HG02840 (cell line): ENCODE measurements around the gene CNTF.

Source experiments
- ATAC-seq: cut with Tn5 transposase; IDR thresholded peaks from one replicate; pipeline ENCODE4 v1.9.1; 2021; ENCODE audit warnings: mild to moderate bottlenecking, moderate library complexity, moderate number of reproducible peaks; ENCODE audit not compliant: unreplicated experiment, low FRiP score

CNTF gene

DNA sequence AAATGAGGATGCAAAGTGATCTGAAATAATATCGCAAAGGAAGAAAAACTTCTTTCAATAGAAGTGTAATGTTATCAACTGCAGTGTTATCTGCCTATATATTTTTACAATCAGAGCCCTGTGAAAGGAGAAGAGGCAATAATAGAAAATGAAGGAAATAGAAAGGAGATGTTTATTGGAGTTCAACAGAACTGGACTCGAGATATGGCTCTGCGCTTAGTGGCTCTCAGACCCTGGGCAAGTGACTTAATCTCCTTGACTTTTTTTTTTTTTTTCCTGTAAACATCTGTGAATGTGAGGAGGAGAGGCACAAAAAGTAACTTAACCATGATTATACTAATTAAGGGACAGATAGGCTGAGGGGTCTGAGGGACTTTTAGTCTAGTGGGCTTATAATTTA, 18.9 kb downstream of the CNTF start:
- ATAC-seq: no peak

DNA sequence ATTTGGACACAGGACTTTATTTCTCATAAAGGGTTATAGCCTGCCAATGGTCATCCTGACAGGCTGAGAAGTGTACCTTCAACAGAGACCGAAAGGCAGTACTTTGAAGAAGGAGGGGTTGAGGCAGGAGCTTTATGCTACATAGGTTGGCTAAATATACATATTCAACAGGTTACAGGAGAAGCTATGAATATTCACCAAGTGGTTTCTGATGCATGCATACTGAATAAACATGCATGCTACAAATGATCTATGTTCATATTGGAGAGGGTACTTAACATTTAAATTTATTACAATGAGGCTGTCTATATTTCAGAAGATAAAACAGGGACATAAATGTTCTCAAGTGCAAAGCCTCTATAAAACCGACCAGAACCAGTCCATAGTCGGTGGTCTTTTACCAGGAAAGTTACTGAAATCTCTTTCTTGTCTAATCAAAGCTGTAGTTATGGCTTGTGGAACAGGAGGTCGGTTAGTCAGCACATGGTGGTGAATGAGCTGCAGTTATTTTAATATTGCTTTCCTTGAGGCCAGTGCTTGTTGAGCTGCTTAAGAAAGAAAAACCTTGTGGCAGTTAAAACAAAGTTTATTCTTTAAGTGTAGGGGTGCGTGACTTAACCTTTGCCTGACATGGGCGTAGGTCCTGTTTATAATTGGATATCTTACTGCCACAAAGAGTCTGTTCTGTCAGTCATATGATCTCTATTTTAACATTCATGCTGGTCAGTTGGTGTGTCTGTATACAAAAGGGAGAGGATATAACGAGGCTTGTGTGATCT, 19.5 kb downstream of the CNTF start:
- no peak for ATAC-seq

DNA sequence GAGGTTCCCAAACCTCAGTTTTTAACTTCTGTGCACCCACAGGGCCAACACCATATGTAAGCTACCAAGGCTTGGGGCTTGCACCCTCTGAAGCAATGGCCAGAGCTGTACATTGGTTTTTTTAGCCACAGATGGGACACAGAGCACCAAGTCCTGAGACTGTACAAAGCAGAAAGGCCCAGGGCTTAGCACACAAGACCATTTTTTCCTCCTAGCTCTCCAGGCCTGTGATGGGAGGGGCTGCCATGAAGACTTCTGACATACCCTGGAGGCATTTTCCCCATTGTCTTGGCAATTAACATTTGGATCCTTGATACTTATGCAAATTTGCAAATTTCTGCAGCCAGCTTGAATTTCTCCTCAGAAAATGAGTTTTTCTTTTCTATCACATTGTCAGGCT, 23.4 kb downstream of the CNTF start:
- no peak for ATAC-seq

DNA sequence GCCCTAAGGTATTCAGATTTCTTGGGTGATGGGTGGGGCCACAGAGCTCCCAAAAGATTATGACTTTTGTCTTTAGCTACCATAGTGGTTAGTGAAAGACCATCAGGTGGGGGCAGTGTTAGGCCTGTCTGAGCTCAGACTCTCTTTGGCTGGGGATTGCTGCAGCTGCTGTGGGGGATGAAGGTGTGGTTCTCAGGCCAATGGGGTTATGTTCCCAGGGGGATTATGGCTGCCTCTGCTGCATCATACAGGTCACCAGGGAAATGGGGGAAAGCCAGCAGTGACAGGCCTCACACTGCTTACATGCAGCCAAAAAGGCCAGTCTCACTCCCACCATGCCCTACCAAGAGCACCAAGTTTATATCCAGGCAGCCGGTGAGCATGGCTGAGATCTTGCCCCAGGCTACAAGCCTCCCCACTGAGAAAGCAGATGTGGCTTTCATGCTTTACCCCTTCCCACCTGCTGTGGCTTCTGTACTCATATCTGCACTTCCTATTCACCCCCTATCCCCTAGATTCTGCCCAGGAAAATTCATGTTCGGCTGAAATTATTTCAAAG, 24.8 kb downstream of the CNTF start:
- ATAC-seq: peak; percentile 86

DNA sequence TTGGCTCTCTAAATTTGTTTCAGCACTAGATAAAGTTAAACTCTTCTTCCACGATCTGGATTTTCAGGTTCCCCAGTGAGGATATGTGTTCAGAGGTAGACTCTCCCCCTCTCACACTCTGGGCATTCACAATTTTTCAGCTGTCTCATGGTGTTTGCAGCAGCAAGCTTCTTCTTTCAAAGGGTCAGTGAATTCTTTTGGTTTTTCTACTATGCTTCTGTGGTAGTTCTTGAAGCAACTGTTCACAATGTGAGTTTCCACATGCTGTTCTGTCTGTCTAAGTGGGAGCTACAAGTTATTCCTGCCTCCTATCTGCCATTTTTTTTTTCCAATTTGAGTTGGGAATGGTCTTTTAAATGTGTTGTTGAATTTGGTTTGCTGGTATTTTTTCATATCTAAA, 25.4 kb downstream of the CNTF start:
- no peak for ATAC-seq

DNA sequence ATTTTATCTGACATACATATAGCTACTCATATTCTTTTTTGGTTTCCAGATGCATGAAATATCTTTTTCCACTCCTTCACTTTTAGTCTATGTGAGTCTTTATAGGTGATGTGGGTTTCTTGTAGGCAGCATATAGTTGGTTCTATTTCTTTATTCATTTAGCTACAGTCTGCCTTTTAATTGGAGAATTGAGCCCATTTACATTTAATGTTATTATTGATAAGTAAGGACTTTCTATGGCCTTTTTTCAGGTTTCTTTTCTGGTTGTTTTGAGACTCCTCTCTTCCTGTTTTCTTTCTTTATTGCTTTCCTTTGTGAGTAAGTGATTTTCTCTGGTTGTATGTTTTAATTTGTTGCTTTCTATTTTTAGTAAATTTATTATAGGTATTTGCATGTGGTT, 27.2 kb downstream of the CNTF start:
- ATAC-seq: no peak

DNA sequence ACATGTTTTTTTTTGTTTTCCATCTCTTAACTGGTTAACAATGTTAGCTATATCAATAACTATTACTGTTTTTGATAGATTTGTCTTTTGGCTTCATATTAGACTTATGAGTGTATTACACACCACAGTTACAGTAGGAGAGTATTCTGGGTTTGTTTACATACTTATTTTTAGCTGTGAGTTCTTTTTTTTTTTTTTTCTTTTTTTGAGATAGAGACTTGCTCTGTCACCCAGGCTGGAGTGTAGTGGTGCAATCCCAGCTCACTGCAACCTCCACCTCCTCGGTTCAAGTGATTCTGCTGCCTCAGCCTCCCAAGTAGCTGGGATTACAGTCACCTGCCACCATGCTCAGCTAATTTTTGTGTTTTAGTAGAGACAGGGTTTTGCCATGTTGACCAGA, 28.0 kb downstream of the CNTF start:
- no peak for ATAC-seq

DNA sequence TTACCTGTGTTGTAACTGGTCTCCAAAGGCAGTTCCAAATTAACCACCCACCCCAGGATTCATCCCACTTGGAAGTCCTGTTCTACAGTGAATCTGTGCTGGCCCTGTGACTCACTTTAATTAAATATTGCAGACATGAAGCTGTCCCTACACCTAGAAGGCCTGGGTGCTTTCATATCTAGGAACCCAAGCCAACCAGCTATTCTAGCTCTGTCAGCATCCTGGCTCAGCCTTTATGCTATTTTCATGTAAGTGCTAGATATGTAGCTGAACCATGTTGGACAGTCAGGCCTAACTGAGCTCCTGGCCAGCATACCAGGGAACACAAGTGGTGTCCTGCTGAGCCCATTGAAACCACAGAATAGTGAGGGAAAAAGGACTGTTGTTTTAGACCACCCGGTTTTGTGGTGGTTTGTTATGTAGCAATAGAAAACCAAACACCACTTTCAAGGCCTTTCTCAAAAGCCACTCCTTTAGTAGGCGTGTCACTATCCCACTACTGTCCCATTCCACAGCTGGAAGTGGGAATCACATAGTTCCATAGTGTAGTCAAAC, 30.3 kb downstream of the CNTF start:
- no peak for ATAC-seq

DNA sequence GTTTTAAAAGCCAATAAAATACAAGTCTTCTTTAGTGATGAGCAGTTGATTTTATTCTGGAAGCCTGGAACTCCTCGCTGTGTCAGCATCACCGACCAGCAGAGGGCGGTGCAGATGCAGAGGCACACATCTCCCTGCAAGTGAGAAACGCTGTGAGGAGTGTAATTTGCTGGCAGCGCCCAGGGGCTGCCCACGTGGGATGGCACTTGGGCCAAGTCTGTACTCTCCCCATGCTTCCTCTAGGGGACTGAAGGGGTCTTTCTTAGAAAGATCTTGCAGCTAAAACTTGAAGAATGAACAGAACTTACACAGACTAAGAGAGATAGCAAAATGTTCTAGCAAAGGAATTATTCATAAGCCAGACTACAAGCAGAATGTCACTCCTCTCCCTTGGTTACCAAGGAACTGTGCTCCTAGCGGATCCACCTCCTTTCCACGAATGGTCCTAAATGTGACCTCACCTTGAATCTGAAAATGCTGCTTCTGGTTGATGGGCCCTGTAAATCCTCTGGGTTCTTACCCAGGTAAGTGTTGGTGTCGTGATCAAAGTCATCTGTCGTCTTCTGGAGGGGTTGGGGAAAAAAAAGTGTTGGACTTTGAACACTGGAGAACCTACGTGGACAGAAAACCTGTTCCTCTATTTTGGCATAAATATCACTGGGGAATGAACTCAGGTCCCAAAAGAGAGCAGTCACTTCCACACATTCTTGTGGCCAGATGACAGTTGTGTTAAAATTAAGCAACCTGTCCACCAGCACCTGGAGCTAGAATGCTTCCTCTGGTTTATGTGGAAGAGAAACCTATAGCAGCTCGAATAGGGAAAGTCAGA, 31.8 kb downstream of the CNTF start:
- peak; percentile 83 for ATAC-seq

DNA sequence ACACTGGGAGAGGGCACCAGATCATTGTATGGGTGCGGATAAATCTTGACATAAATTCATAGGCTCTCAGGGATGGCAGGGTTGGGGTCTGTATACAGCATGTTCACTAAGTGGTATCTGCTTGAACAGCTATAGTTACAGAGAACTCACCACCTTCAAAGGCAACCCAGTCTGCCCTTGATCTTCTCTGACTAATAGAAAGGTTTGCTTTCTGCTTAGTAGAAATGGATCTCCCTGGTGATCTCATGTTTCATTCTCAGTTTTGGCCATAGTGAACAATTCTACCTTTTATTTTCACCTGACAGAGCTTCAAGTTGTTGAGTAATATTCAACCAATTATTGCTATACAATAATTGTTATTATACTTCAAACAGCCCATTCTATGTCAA, 32.4 kb downstream of the CNTF start:
- no peak for ATAC-seq

DNA sequence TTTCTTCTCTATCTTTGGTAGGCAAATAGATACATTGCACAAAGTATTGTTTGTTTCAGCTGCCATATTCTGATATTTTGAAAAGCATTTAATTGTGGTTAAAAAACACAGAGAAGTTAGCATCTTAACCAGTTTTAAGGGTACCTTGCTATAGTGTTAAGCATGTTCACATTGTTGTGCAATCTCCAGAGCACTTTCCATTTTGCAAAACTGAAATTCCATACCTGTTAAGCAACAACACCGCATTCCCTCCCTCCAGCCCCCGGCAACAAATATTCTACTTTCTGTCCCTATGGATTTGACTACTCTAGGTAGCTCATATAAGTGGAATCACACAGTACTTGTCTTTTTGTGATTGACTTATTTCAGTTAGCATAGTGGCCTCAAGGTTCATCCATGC, 33.9 kb downstream of the CNTF start:
- ATAC-seq: no peak

DNA sequence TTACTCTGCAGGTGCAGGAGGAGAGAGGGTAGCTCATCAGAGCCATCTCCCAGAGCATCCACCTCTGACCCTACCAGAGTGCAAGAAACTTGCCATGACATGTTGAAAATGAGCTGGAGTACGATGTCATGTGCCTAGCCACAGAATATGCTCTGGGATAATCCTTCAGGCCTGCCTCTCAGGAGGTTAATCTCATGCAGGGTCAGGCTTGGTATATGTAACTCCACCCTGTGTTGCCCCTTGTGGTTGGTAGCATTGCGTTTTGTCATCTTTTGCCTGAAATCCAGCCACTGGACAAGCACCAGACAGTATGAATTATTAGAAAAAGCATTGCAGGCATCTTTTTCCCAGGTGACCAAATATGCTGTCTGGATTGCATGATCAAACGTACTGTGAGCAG, 36.2 kb downstream of the CNTF start:
- ATAC-seq: no peak

DNA sequence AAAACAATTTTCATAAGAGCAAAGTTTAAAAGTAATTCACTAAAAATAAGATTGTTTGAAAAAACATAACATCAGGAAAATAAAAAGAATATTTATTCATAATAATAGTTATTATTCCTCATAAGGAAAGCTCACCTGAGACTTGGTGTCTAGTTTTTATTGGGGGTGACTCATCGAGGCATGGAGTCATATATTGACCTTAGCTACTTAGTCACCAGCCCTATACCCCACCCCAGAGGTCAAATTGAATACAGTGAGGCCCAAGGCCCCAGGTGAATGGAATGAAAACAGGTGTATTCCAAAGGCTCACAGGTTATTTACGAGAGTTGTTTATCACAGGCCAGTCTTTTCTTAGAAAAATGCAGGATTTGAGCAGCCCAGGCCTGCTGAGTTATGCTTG, 36.9 kb downstream of the CNTF start:
- no peak for ATAC-seq

DNA sequence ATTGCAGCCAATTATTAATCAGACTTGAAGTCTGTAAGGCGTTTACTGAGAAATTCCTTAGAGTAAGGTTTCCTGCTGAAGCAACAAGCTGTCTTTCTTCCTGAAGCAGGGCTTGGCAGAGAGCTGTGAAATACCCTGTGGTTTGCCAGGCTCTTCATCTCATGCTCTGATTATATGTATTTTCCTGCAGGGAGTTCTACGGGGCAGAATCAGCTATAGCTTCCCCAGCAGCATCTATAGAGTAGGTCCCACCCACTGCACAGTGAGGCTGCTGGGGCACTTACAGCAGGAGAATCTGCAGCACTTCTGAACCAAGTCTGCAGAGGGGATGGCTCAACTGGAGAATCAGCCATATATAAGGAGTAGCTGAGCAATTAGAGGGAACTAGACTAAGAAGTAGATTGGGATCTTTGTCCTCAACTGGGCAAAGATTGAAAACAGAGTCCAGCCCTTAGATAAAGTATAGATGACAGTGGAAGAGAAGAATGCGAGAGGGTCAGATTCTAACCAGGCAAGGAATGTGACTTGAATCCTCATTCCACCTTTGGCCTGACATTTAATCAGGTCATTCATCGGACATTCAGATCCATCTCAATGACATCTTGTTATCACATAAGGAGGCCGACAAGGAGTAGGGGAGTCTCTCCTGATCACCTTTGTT, 37.6 kb downstream of the CNTF start:
- no peak for ATAC-seq

DNA sequence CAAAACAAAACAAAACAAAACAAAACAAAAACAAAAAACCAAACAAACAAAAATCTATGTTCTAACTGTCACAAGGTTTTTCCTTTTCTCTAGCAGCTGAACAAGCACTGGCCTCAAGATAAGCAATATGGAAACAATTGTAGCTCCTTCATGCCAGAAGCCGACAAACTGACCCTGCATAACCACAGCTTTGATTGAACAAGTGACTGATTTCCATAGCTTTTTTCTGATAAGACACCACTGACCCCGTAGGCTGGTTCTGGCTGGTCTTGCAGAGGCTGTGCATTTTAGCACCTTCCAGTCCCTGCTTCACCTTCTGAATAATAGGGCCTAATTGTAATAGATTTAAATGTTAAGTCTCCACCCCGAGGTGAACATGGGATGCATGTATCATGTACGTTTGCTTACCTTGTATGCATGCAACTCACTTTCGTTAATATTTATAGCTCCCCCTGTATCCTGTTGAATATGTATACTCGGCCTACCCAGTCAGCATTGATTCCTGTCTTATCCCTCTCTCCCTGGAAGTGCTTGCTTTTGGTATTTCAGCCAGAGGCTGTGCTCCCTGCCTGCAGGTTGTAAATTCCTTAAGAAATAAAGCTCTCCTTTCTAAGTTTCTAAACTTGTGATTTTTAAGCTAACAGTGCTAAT, 49.6 kb downstream of the CNTF start:
- ATAC-seq: no peak

DNA sequence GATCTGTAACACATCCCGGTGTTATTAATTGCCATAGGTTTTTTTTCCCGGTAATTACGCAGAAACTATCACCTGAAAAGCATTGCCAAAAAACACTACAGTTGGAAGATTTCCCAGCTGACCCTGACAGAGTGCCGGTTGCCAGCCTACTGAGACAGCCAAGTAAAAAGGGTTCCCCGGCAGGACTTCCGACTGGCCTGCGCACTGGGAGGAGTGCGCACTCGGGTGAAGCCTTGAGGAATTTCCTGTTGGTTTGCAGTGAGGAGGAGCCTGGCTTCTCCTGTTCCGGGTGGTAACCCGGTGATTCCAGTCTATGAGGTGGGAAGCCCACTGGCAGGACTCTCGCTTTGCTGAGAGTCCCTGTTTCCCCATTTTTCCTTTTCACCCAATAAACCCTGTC, 52.1 kb downstream of the CNTF start:
- ATAC-seq: no peak
